Measurements from ENCODE around the gene AKAP1.

Gene AKAP1

GRCh38 chr17:57135026-57135788, 50.2 kb downstream of the AKAP1 start:
- no peak overlapping the region for H3K4me3 ChIP-seq (ENCODE audit: low read depth, low read length)
- no peaks in the 10 kb centered on the region for H3K9me3 ChIP-seq (ENCODE audit: control insufficient read depth, insufficient read depth, low read depth, low read length)
- H3K27ac ChIP-seq (ENCODE audit: low read depth, low read length): no peak overlapping the region
- H3K9ac ChIP-seq (ENCODE audit: low read length): no peak overlapping the region
- peaks cover 26% of the 10 kb centered on the region for H3K4me1 ChIP-seq (ENCODE audit: control insufficient read depth, insufficient read depth, low read length)
- H3K36me3 ChIP-seq (ENCODE audit: control insufficient read depth, insufficient read depth, low read length): no peaks in the 10 kb centered on the region
- H3K27me3 ChIP-seq (ENCODE audit: control insufficient read depth, insufficient read depth, low read length): no peaks in the 10 kb centered on the region

GRCh38 chr17:57135789-57136291, 50.8 kb downstream of the AKAP1 start:
- Histone ChIP-seq H3K4me1 (ENCODE audit: control insufficient read depth, insufficient read depth, low read length) (peaks cover 26% of the 10 kb centered on the region), H3K27ac (ENCODE audit: low read depth, low read length) (no peak overlapping the region), H3K36me3 (ENCODE audit: control insufficient read depth, insufficient read depth, low read length) (no peaks in the 10 kb centered on the region), H3K9me3 (ENCODE audit: control insufficient read depth, insufficient read depth, low read depth, low read length) (no peaks in the 10 kb centered on the region), H3K4me3 (ENCODE audit: low read depth, low read length) (no peak overlapping the region), H3K9ac (ENCODE audit: low read length) (no peak overlapping the region), H3K27me3 (ENCODE audit: control insufficient read depth, insufficient read depth, low read length) (no peaks in the 10 kb centered on the region)

- Histone ChIP-seq H3K4me1 (ENCODE audit: control insufficient read depth, insufficient read depth, low read length) (peaks cover 26% of the 10 kb centered on the region), H3K9ac (ENCODE audit: low read length) (no peak overlapping the region), H3K36me3 (ENCODE audit: control insufficient read depth, insufficient read depth, low read length) (no peaks in the 10 kb centered on the region), H3K9me3 (ENCODE audit: control insufficient read depth, insufficient read depth, low read depth, low read length) (no peaks in the 10 kb centered on the region), H3K4me3 (ENCODE audit: low read depth, low read length) (no peak overlapping the region), H3K27me3 (ENCODE audit: control insufficient read depth, insufficient read depth, low read length) (no peaks in the 10 kb centered on the region), H3K27ac (ENCODE audit: low read depth, low read length) (no peak overlapping the region)
These were observed 51.3 kb downstream of the AKAP1 start for GRCh38 chr17:57136355-57136754.

GRCh38 chr17:57138030-57138911, 53.2 kb downstream of the AKAP1 start:
- Histone ChIP-seq H3K4me1 (ENCODE audit: control insufficient read depth, insufficient read depth, low read length) (peaks cover 21% of the 10 kb centered on the region), H3K27ac (ENCODE audit: low read depth, low read length) (no peak overlapping the region)

GRCh38 chr17:57138956-57139576, 54.0 kb downstream of the AKAP1 start:
- H3K27ac ChIP-seq (ENCODE audit: low read depth, low read length): no peak overlapping the region
- H3K9ac ChIP-seq (ENCODE audit: low read length): no peak overlapping the region
- H3K4me3 ChIP-seq (ENCODE audit: low read depth, low read length): no peak overlapping the region
- no peaks in the 10 kb centered on the region for H3K9me3 ChIP-seq (ENCODE audit: control insufficient read depth, insufficient read depth, low read depth, low read length)
- H3K27me3 ChIP-seq (ENCODE audit: control insufficient read depth, insufficient read depth, low read length): no peaks in the 10 kb centered on the region
- H3K4me1 ChIP-seq (ENCODE audit: control insufficient read depth, insufficient read depth, low read length): peaks cover 17% of the 10 kb centered on the region
- no peaks in the 10 kb centered on the region for H3K36me3 ChIP-seq (ENCODE audit: control insufficient read depth, insufficient read depth, low read length)

More at GRCh38 chr17:57138030-57138911, 53.2 kb downstream of the AKAP1 start:
- H3K27me3 ChIP-seq (ENCODE audit: control insufficient read depth, insufficient read depth, low read length): no peaks in the 10 kb centered on the region
- no peaks in the 10 kb centered on the region for H3K9me3 ChIP-seq (ENCODE audit: control insufficient read depth, insufficient read depth, low read depth, low read length)
- no peak overlapping the region for H3K4me3 ChIP-seq (ENCODE audit: low read depth, low read length)
- H3K9ac ChIP-seq (ENCODE audit: low read length): no peak overlapping the region
- H3K36me3 ChIP-seq (ENCODE audit: control insufficient read depth, insufficient read depth, low read length): no peaks in the 10 kb centered on the region

- Histone ChIP-seq H3K4me1 (ENCODE audit: control insufficient read depth, insufficient read depth, low read length) (peaks cover 28% of the 10 kb centered on the region), H3K9me3 (ENCODE audit: control insufficient read depth, insufficient read depth, low read depth, low read length) (no peaks in the 10 kb centered on the region), H3K9ac (ENCODE audit: low read length) (no peak overlapping the region), H3K27me3 (ENCODE audit: control insufficient read depth, insufficient read depth, low read length) (no peaks in the 10 kb centered on the region), H3K27ac (ENCODE audit: low read depth, low read length) (no peak overlapping the region), H3K36me3 (ENCODE audit: control insufficient read depth, insufficient read depth, low read length) (no peaks in the 10 kb centered on the region), H3K4me3 (ENCODE audit: low read depth, low read length) (no peak overlapping the region)
These were observed 55.3 kb downstream of the AKAP1 start for GRCh38 chr17:57140316-57140715.

- Histone ChIP-seq H3K4me1 (ENCODE audit: control insufficient read depth, insufficient read depth, low read length) (peaks cover 16% of the 10 kb centered on the region), H3K27me3 (ENCODE audit: control insufficient read depth, insufficient read depth, low read length) (no peaks in the 10 kb centered on the region), H3K9ac (ENCODE audit: low read length) (no peak overlapping the region), H3K36me3 (ENCODE audit: control insufficient read depth, insufficient read depth, low read length) (no peaks in the 10 kb centered on the region), H3K9me3 (ENCODE audit: control insufficient read depth, insufficient read depth, low read depth, low read length) (no peaks in the 10 kb centered on the region), H3K27ac (ENCODE audit: low read depth, low read length) (no peak overlapping the region), H3K4me3 (ENCODE audit: low read depth, low read length) (no peak overlapping the region)
These were observed 57.9 kb downstream of the AKAP1 start for GRCh38 chr17:57142925-57143324.

- H3K27me3 ChIP-seq (ENCODE audit: control insufficient read depth, insufficient read depth, low read length): no peaks in the 10 kb centered on the region
- no peaks in the 10 kb centered on the region for H3K9me3 ChIP-seq (ENCODE audit: control insufficient read depth, insufficient read depth, low read depth, low read length)
- no peaks in the 10 kb centered on the region for H3K36me3 ChIP-seq (ENCODE audit: control insufficient read depth, insufficient read depth, low read length)
- no peak overlapping the region for H3K27ac ChIP-seq (ENCODE audit: low read depth, low read length)
- H3K4me3 ChIP-seq (ENCODE audit: low read depth, low read length): no peak overlapping the region
- H3K9ac ChIP-seq (ENCODE audit: low read length): no peak overlapping the region
- H3K4me1 ChIP-seq (ENCODE audit: control insufficient read depth, insufficient read depth, low read length): peaks cover 13% of the 10 kb centered on the region
These were observed 58.3 kb downstream of the AKAP1 start for GRCh38 chr17:57143361-57143760.

GRCh38 chr17:57143919-57144318, 58.9 kb downstream of the AKAP1 start:
- Histone ChIP-seq H3K9me3 (ENCODE audit: control insufficient read depth, insufficient read depth, low read depth, low read length) (peaks cover 5% of the 10 kb centered on the region), H3K4me3 (ENCODE audit: low read depth, low read length) (no peak overlapping the region), H3K9ac (ENCODE audit: low read length) (no peak overlapping the region), H3K4me1 (ENCODE audit: control insufficient read depth, insufficient read depth, low read length) (peaks cover 13% of the 10 kb centered on the region), H3K27ac (ENCODE audit: low read depth, low read length) (no peak overlapping the region), H3K36me3 (ENCODE audit: control insufficient read depth, insufficient read depth, low read length) (no peaks in the 10 kb centered on the region), H3K27me3 (ENCODE audit: control insufficient read depth, insufficient read depth, low read length) (no peaks in the 10 kb centered on the region)

- Histone ChIP-seq H3K27me3 (ENCODE audit: control insufficient read depth, insufficient read depth, low read length) (no peaks in the 10 kb centered on the region), H3K9ac (ENCODE audit: low read length) (no peak overlapping the region), H3K36me3 (ENCODE audit: control insufficient read depth, insufficient read depth, low read length) (no peaks in the 10 kb centered on the region), H3K9me3 (ENCODE audit: control insufficient read depth, insufficient read depth, low read depth, low read length) (peaks cover 6% of the 10 kb centered on the region), H3K4me3 (ENCODE audit: low read depth, low read length) (no peak overlapping the region), H3K4me1 (ENCODE audit: control insufficient read depth, insufficient read depth, low read length) (peaks cover 13% of the 10 kb centered on the region), H3K27ac (ENCODE audit: low read depth, low read length) (no peak overlapping the region)
These were observed 59.5 kb downstream of the AKAP1 start for GRCh38 chr17:57144567-57144966.
